ENCODE results near the gene VWC2. TPM values are rescaled to one million over a fixed set of nuclear protein-coding genes. Genes with fewer than 3 reads are reported as not detected.

VWC2 gene
- total and polyA plus RNA-seq, 2 of the 8 experiments (the other 6 are each of a cell fraction or from before 2014, with no cell fraction given) = 0.24 to 0.30 TPM

DNA sequence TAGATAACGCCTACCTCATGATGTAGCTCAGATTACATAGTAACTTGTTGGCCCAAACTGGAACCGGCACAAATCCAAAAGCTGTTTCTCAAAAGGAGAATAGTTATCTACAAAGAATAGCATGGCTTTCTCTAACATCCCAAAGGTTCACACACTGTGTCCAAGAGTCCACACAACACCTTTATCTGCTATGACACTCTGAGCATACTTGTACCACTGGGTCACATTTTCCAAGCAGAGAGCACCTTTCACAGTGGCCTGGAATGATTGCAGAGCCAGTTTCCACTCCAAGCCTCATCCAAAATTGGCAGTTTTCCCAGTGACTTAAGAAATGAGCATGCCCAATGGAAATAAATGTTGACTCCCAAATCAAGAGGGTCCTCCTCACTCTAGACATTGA, 155.3 kb downstream of the VWC2 start (continued):
- TF ChIP-seq, protein P1, sequence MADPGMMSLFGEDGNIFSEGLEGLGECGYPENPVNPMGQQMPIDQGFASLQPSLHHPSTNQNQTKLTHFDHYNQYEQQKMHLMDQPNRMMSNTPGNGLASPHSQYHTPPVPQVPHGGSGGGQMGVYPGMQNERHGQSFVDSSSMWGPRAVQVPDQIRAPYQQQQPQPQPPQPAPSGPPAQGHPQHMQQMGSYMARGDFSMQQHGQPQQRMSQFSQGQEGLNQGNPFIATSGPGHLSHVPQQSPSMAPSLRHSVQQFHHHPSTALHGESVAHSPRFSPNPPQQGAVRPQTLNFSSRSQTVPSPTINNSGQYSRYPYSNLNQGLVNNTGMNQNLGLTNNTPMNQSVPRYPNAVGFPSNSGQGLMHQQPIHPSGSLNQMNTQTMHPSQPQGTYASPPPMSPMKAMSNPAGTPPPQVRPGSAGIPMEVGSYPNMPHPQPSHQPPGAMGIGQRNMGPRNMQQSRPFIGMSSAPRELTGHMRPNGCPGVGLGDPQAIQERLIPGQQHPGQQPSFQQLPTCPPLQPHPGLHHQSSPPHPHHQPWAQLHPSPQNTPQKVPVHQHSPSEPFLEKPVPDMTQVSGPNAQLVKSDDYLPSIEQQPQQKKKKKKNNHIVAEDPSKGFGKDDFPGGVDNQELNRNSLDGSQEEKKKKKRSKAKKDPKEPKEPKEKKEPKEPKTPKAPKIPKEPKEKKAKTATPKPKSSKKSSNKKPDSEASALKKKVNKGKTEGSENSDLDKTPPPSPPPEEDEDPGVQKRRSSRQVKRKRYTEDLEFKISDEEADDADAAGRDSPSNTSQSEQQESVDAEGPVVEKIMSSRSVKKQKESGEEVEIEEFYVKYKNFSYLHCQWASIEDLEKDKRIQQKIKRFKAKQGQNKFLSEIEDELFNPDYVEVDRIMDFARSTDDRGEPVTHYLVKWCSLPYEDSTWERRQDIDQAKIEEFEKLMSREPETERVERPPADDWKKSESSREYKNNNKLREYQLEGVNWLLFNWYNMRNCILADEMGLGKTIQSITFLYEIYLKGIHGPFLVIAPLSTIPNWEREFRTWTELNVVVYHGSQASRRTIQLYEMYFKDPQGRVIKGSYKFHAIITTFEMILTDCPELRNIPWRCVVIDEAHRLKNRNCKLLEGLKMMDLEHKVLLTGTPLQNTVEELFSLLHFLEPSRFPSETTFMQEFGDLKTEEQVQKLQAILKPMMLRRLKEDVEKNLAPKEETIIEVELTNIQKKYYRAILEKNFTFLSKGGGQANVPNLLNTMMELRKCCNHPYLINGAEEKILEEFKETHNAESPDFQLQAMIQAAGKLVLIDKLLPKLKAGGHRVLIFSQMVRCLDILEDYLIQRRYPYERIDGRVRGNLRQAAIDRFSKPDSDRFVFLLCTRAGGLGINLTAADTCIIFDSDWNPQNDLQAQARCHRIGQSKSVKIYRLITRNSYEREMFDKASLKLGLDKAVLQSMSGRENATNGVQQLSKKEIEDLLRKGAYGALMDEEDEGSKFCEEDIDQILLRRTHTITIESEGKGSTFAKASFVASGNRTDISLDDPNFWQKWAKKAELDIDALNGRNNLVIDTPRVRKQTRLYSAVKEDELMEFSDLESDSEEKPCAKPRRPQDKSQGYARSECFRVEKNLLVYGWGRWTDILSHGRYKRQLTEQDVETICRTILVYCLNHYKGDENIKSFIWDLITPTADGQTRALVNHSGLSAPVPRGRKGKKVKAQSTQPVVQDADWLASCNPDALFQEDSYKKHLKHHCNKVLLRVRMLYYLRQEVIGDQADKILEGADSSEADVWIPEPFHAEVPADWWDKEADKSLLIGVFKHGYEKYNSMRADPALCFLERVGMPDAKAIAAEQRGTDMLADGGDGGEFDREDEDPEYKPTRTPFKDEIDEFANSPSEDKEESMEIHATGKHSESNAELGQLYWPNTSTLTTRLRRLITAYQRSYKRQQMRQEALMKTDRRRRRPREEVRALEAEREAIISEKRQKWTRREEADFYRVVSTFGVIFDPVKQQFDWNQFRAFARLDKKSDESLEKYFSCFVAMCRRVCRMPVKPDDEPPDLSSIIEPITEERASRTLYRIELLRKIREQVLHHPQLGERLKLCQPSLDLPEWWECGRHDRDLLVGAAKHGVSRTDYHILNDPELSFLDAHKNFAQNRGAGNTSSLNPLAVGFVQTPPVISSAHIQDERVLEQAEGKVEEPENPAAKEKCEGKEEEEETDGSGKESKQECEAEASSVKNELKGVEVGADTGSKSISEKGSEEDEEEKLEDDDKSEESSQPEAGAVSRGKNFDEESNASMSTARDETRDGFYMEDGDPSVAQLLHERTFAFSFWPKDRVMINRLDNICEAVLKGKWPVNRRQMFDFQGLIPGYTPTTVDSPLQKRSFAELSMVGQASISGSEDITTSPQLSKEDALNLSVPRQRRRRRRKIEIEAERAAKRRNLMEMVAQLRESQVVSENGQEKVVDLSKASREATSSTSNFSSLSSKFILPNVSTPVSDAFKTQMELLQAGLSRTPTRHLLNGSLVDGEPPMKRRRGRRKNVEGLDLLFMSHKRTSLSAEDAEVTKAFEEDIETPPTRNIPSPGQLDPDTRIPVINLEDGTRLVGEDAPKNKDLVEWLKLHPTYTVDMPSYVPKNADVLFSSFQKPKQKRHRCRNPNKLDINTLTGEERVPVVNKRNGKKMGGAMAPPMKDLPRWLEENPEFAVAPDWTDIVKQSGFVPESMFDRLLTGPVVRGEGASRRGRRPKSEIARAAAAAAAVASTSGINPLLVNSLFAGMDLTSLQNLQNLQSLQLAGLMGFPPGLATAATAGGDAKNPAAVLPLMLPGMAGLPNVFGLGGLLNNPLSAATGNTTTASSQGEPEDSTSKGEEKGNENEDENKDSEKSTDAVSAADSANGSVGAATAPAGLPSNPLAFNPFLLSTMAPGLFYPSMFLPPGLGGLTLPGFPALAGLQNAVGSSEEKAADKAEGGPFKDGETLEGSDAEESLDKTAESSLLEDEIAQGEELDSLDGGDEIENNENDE (IDR thresholded peaks at IDR 0.05; ENCODE audit: insufficient replicate concordance, low read length) = no peak
- TF ChIP-seq POLR2A (IDR thresholded peaks at IDR 0.05; ENCODE audit: control extremely low read depth in 1 of 2, low read depth in 2 of 2, low read length in 2 of 2) (no peak), CHD1 (IDR thresholded peaks at IDR 0.05; ENCODE audit: low read depth, low read length) (no peak), SP2 (IDR thresholded peaks at IDR 0.05; ENCODE audit: low read length) (no peak)

Data from H1 (cell line).